HEK293 (cell line): ENCODE results near the gene MDP1.

Experiments used
- CTCF ChIA-PET: fragments of 350-600 bp; formaldehyde crosslinking; extraction: SDS; loops from one replicate; lab custom pipeline; 2021; ENCODE audit warnings: antibody characterized with exemption; lab: Yijun Ruan, JAX
- POLR2A ChIA-PET: fragments of 300-600 bp; formaldehyde crosslinking; extraction: SDS; loops from one replicate; lab custom pipeline; 2020; ENCODE audit warnings: antibody characterized with exemption, inconsistent platforms; lab: Yijun Ruan, JAX
- H3K27ac ChIP-seq: fragments of 200-500 bp; sonication (Bioruptor generic); 2 replicates; pipeline ENCODE4 v1.5.1; 2014; ENCODE audit warnings: low read depth, low read length, control low read depth, inconsistent platforms; ENCODE audit errors: extremely low read depth
- H3K36me3 ChIP-seq, 2 experiments: fragments of 200-500 bp in 1 of 2; sonication (Bioruptor generic) in 1 of 2; 1 replicate in 1 of 2; 2 replicates in 1 of 2; pipeline ENCODE4 v1.5.1; 2014 to 2017; ENCODE audit warnings: inconsistent platforms in 2 of 2, low read length in 2 of 2; ENCODE audit not compliant: control insufficient read depth in 2 of 2, insufficient read depth in 1 of 2
- H3K4me1 ChIP-seq: fragments of 200-500 bp; sonication (Bioruptor generic); 2 replicates; pipeline ENCODE4 v1.5.1; 2014; ENCODE audit warnings: mild to moderate bottlenecking, low read length, inconsistent platforms; ENCODE audit not compliant: control insufficient read depth, insufficient read depth
- H3K4me3 ChIP-seq: 2 replicates; pipeline ENCODE4 v1.5.1; 2011; ENCODE audit warnings: low read depth, mild to moderate bottlenecking, control low read depth, low read length, moderate library complexity
- H3K9me3 ChIP-seq: fragments of 200-500 bp; sonication (Bioruptor generic); 2 replicates; pipeline ENCODE4 v1.5.1; 2014; ENCODE audit warnings: low read depth, low read length, inconsistent platforms; ENCODE audit not compliant: control insufficient read depth, insufficient read depth
- ATF2 ChIP-seq: fragments of 450-650 bp; formaldehyde crosslinking; IDR thresholded peaks from 2 replicates; pipeline ENCODE4 v1.5.1; 2016; ENCODE audit warnings: missing biosample characterization, missing genetic modification characterization, low read depth
- GLIS2 ChIP-seq: fragments of 450-650 bp; formaldehyde crosslinking; IDR thresholded peaks from 2 replicates; pipeline ENCODE4 v1.5.1; 2016; ENCODE audit warnings: missing biosample characterization, missing genetic modification characterization
- KLF17 ChIP-seq: fragments of 450-650 bp; formaldehyde crosslinking; IDR thresholded peaks from 2 replicates; pipeline ENCODE4 v1.5.1; 2016; ENCODE audit warnings: missing biosample characterization, missing genetic modification characterization
- PATZ1 ChIP-seq: fragments of 450-650 bp; formaldehyde crosslinking; IDR thresholded peaks from 2 replicates; pipeline ENCODE4 v1.5.1; 2016; ENCODE audit warnings: missing biosample characterization, missing genetic modification characterization
- TSHZ1 ChIP-seq: fragments of 450-650 bp; formaldehyde crosslinking; IDR thresholded peaks from 2 replicates; pipeline ENCODE4 v1.5.1; 2016; ENCODE audit warnings: missing biosample characterization, missing genetic modification characterization, borderline replicate concordance
- ZBTB20 ChIP-seq: fragments of 450-650 bp; formaldehyde crosslinking; IDR thresholded peaks from 2 replicates; pipeline ENCODE4 v1.5.1; 2016; ENCODE audit warnings: missing biosample characterization, missing genetic modification characterization
- ZNF148 ChIP-seq: fragments of 450-650 bp; formaldehyde crosslinking; IDR thresholded peaks from 2 replicates; pipeline ENCODE4 v1.5.0; 2017; ENCODE audit warnings: missing biosample characterization, missing genetic modification characterization, borderline replicate concordance
- ZNF214 ChIP-seq: fragments of 450-650 bp; formaldehyde crosslinking; IDR thresholded peaks from 2 replicates; pipeline ENCODE4 v1.5.1; 2017; ENCODE audit warnings: missing biosample characterization, mild to moderate bottlenecking, missing genetic modification characterization, borderline replicate concordance
- ZNF571 ChIP-seq: fragments of 450-650 bp; formaldehyde crosslinking; IDR thresholded peaks from 2 replicates; pipeline ENCODE4 v1.5.0; 2017; ENCODE audit warnings: missing biosample characterization, missing genetic modification characterization

MDP1 gene

GRCh38 chr14:24255438-24255837, 39.6 kb upstream of the MDP1 start (continued):
- no peak for TF ChIP-seq TSHZ1 (tag by site-specific recombination)
- no peak for TF ChIP-seq KLF17 (tag by site-specific recombination)
- TF ChIP-seq ZNF214 (tag by site-specific recombination), result no peak
- no peak for TF ChIP-seq ATF2 (tag by site-specific recombination)

- CTCF ChIA-PET, result interaction anchor here (0.6 to 4.6 kb wide), 5 partner anchors 12 to 177 kb away, joined by 3 to 22 read pairs (median 3); partner anchors contain the start of gene TINF2
- H3K27ac ChIP-seq, result no peak overlapping the region
- peaks cover 0 to 15% of the 10 kb centered on the region in 2 experiments; a peak in 2 of 3 replicates for H3K36me3 ChIP-seq
- TF ChIP-seq ZNF571 (no peak), PATZ1 (tag by site-specific recombination) (no peak), ZBTB20 (tag by site-specific recombination) (no peak), GLIS2 (no peak)
- no peaks in the 10 kb centered on the region for H3K4me1 ChIP-seq
- H3K9me3 ChIP-seq, result no peaks in the 10 kb centered on the region
- POLR2A ChIA-PET, result interaction anchor here (0.8 kb wide), 1 partner anchor 16 kb away, joined by 3 read pairs; the partner anchor contains the start of gene RABGGTA
- no peak overlapping the region for H3K4me3 ChIP-seq
These were observed 38.9 kb upstream of the MDP1 start for GRCh38 chr14:24254630-24255392.

- H3K4me1 ChIP-seq, result no peaks in the 10 kb centered on the region
- no peak overlapping the region for H3K4me3 ChIP-seq
- H3K36me3 ChIP-seq, result peaks cover 0 to 15% of the 10 kb centered on the region in 2 experiments; a peak in 2 of 3 replicates
- no peaks in the 10 kb centered on the region for H3K9me3 ChIP-seq
- TF ChIP-seq ZNF148, result no peak
- ChIA-PET CTCF (interaction anchor here (0.6 to 4.6 kb wide), 2 partner anchors 11 to 36 kb away, joined by 3 to 22 read pairs; partner anchors contain the start of gene TINF2), POLR2A (interaction anchor here (2.2 kb wide), 1 partner anchor 17 kb away, joined by 6 read pairs; the partner anchor contains the start of gene RABGGTA)
- no peak overlapping the region for H3K27ac ChIP-seq
These were observed 38.1 kb upstream of the MDP1 start for GRCh38 chr14:24253936-24254335.
